Measurements from ENCODE around the gene MEN1. TPM values are rescaled to one million over a fixed set of nuclear protein-coding genes. Genes with fewer than 3 reads are reported as not detected.
"Not testable (repeated sequence)": the region's sequence is repeated elsewhere in the genome, so short reads cannot be mapped to it uniquely, and the experiment has no call there.

The MEN1 gene
- total RNA-seq, 3 donors from 2014 or later = 19.3 to 26.4 (median 21.9) TPM

DNA sequence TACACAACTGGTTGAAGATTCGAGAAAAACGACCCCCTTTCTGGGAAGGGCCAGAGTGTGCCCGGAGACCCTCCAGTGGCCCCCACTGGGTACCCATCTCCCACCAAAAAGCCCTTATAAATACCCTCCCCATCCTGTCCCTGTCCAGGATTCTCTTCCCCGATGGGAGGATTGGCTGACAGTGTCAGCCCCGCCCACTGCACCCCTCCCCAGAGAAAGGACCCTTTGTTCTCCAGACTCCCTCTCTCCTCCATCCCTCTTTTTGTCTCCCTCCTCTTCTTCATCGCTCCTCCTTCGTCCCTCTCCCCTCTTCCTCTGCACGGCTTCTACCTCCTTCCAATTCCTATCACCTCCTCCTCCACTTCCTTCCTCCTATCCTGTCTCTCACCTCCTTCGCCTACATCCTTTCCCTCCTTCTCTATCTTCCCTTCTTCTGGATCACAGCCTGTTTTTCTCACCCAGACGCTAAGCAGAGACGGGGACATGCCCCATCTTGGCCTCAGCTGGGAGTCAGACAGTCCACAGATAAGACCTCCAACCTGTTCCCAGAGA lies 13.3 kb upstream of the MEN1 start:
- no peak overlapping the region for H3K4me3 ChIP-seq
- intact Hi-C loops (cut with DNase I, micrococcal nuclease) = no loop called here
- DNase-seq (no peak), ATAC-seq (no peak)
- no peaks in the 10 kb centered on the region for H3K9me3 ChIP-seq
- TF ChIP-seq, protein P1, sequence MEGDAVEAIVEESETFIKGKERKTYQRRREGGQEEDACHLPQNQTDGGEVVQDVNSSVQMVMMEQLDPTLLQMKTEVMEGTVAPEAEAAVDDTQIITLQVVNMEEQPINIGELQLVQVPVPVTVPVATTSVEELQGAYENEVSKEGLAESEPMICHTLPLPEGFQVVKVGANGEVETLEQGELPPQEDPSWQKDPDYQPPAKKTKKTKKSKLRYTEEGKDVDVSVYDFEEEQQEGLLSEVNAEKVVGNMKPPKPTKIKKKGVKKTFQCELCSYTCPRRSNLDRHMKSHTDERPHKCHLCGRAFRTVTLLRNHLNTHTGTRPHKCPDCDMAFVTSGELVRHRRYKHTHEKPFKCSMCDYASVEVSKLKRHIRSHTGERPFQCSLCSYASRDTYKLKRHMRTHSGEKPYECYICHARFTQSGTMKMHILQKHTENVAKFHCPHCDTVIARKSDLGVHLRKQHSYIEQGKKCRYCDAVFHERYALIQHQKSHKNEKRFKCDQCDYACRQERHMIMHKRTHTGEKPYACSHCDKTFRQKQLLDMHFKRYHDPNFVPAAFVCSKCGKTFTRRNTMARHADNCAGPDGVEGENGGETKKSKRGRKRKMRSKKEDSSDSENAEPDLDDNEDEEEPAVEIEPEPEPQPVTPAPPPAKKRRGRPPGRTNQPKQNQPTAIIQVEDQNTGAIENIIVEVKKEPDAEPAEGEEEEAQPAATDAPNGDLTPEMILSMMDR (IDR thresholded peaks at IDR 0.05) = no peak
- H3K4me1 ChIP-seq (ENCODE audit: low read depth) = no peaks in the 10 kb centered on the region
- no peaks in the 10 kb centered on the region for H3K36me3 ChIP-seq (ENCODE audit: low read depth)

- DNase-seq (no peak), ATAC-seq (no peak)
- no peak overlapping the region for H3K4me3 ChIP-seq
- no peaks in the 10 kb centered on the region for H3K4me1 ChIP-seq (ENCODE audit: low read depth)
- TF ChIP-seq, protein P1 (IDR thresholded peaks at IDR 0.05) = no peak
- H3K9me3 ChIP-seq = no peaks in the 10 kb centered on the region
- no peaks in the 10 kb centered on the region for H3K36me3 ChIP-seq (ENCODE audit: low read depth)
- intact Hi-C loops (cut with DNase I, micrococcal nuclease) = no loop called here
Observed at GRCh38 chr11:64817476-64817875, 7.1 kb upstream of the MEN1 start.

- H3K9me3 ChIP-seq; ATAC-seq; H3K36me3 ChIP-seq (ENCODE audit: low read depth); H3K4me3 ChIP-seq; DNase-seq; H3K4me1 ChIP-seq (ENCODE audit: low read depth); intact Hi-C loops (cut with DNase I, micrococcal nuclease): not testable (repeated sequence)
Observed at GRCh38 chr11:64815433-64815832, 5.1 kb upstream of the MEN1 start.

DNA sequence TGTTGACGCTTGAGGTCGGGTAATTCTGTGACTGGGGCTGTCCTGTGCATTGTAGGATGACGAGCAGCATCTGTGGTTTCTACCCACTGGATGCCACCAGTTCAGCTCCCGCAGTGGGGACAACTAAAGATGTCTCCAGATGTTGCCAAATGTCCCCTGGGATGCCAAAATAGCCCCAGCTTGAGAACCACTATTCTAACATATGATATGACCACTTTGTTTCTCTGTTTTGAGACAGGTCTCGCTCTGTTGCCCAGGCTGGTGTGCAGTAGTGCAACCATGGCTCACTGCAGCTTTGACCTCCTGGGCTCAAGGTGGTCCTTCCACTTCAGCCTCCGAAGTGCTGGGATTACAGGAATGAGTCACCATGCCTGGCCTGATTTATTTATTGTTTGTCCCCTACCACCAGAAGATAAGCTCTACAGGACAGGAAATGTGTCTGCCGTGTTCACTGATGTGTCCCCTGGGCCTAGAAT lies 4.4 kb upstream of the MEN1 start:
- ATAC-seq (no peak), DNase-seq (no peak)
- Histone ChIP-seq H3K4me1 (ENCODE audit: low read depth) (peaks cover 6% of the 10 kb centered on the region), H3K4me3 (no peak overlapping the region), H3K9me3 (no peaks in the 10 kb centered on the region), H3K36me3 (ENCODE audit: low read depth) (no peaks in the 10 kb centered on the region)
- intact Hi-C loops (cut with DNase I, micrococcal nuclease) = no loop called here
- TF ChIP-seq, protein P1 (IDR thresholded peaks at IDR 0.05) = no peak

- TF ChIP-seq, protein P1 (IDR thresholded peaks at IDR 0.05) = no peak
- intact Hi-C loops (cut with DNase I, micrococcal nuclease) = no loop called here
- no peak for ATAC-seq
- no peak overlapping the region for H3K4me3 ChIP-seq
- H3K36me3 ChIP-seq (ENCODE audit: low read depth) = no peaks in the 10 kb centered on the region
- no peaks in the 10 kb centered on the region for H3K9me3 ChIP-seq
- no peak for DNase-seq
- H3K4me1 ChIP-seq (ENCODE audit: low read depth) = peaks cover 12% of the 10 kb centered on the region
Observed at GRCh38 chr11:64813826-64814225, 3.5 kb upstream of the MEN1 start.

DNA sequence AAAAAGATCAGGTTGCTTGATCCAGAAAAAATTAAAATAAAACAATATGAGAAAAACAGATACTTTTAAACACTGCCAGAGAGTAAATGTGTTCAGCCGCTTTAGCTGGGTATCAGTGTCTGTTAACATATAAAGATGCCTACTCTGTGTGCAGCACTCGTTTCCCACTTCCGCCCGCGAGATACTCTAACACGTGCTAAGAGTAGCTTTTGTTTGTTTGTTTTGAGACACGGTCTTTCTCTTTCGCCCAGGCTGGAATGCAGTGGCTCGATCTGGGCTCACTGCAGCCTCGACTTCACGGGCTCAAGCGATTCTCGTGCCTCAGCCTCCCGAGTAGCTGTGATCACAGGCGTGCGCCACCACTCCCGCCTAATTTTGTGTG lies 531 bp upstream of the MEN1 start:
- no peaks in the 10 kb centered on the region for H3K9me3 ChIP-seq
- TF ChIP-seq, protein P1 (IDR thresholded peaks at IDR 0.05) = no peak
- DNase-seq (peak; percentile 45 to 60 (median 58)), ATAC-seq (peak; percentile 31)
- no peaks in the 10 kb centered on the region for H3K36me3 ChIP-seq (ENCODE audit: low read depth)
- intact Hi-C loops (cut with DNase I, micrococcal nuclease) = no loop called here
- peaks cover 12% of the 10 kb centered on the region for H3K4me1 ChIP-seq (ENCODE audit: low read depth)
- peak overlapping the region; percentile 51 for H3K4me3 ChIP-seq
